Putamen (tissue), 1 donor: ENCODE data around the gene PDC.

Source experiments
- DNase-seq: peaks from one replicate; pipeline ENCODE4 v3.0.0-alpha.2; 2016; ENCODE audit warnings: low spot score

PDC gene

GRCh38 chr1:186461014-186461413 is at the start of gene PDC:
PDC (minus strand) TSS chr1:186461114; CDS start chr1:186449459, 11,655 bp downstream.
- DNase-seq: no peak

- no peak for DNase-seq
Observed at GRCh38 chr1:186503190-186503589, 42.3 kb upstream of the PDC start.

GRCh38 chr1:186502087-186502486 is 41.2 kb upstream of the PDC start:
- DNase-seq: no peak

- no peak for DNase-seq
Observed at GRCh38 chr1:186500804-186501203, 39.9 kb upstream of the PDC start.

GRCh38 chr1:186499571-186499970 is 38.7 kb upstream of the PDC start:
- DNase-seq: no peak

GRCh38 chr1:186498695-186499389 is 37.9 kb upstream of the PDC start:
- DNase-seq: no peak

GRCh38 chr1:186498071-186498470 is 37.2 kb upstream of the PDC start:
- no peak for DNase-seq

- no peak for DNase-seq
Observed at GRCh38 chr1:186497651-186498050, 36.7 kb upstream of the PDC start.

GRCh38 chr1:186496171-186496851 is 35.4 kb upstream of the PDC start:
- no peak for DNase-seq

- DNase-seq: no peak
Observed at GRCh38 chr1:186494832-186495271, 33.9 kb upstream of the PDC start.

- DNase-seq: no peak
Observed at GRCh38 chr1:186492531-186493291, 31.8 kb upstream of the PDC start.

GRCh38 chr1:186491336-186491735 is 30.4 kb upstream of the PDC start:
- DNase-seq: no peak

GRCh38 chr1:186487163-186487562 is 26.2 kb upstream of the PDC start:
- no peak for DNase-seq

GRCh38 chr1:186486061-186486460 is 25.1 kb upstream of the PDC start:
- DNase-seq: no peak

- no peak for DNase-seq
Observed at GRCh38 chr1:186483561-186483960, 22.6 kb upstream of the PDC start.

GRCh38 chr1:186482661-186483255 is 21.8 kb upstream of the PDC start:
- peak; percentile 17 for DNase-seq

GRCh38 chr1:186481303-186481888 is 20.5 kb upstream of the PDC start:
- no peak for DNase-seq

GRCh38 chr1:186479162-186479561 is 18.2 kb upstream of the PDC start:
- DNase-seq: no peak

GRCh38 chr1:186476264-186477040 is 15.5 kb upstream of the PDC start:
- no peak for DNase-seq

GRCh38 chr1:186474208-186474607 is 13.3 kb upstream of the PDC start:
- no peak for DNase-seq

GRCh38 chr1:186473047-186473446 is 12.1 kb upstream of the PDC start:
- no peak for DNase-seq
